ENCODE measurements around the gene MAP7.
"Not testable (repeated sequence)": the region's sequence is repeated elsewhere in the genome, so short reads cannot be mapped to it uniquely, and the experiment has no call there.

Gene MAP7

GRCh38 chr6:136550330-136551071 is at the start of gene MAP7:
Gene MAP7 (minus strand): TSS chr6:136550422. CDS start chr6:136550408, 14 bp downstream.
- Mint-ChIP-seq H3K27me3 (ENCODE audit: low read depth) (peaks cover 63% of the 10 kb centered on the region), H3K4me1 (ENCODE audit: low read depth) (peaks cover 6% of the 10 kb centered on the region), H3K27ac (no peak within 1 kb of the TSS), H3K9me3 (no peaks in the 10 kb centered on the region), H3K4me3 (peak within 1 kb of the TSS; percentile 72), H3K36me3 (ENCODE audit: low read depth) (peaks cover 9% of the 10 kb centered on the region)

DNA sequence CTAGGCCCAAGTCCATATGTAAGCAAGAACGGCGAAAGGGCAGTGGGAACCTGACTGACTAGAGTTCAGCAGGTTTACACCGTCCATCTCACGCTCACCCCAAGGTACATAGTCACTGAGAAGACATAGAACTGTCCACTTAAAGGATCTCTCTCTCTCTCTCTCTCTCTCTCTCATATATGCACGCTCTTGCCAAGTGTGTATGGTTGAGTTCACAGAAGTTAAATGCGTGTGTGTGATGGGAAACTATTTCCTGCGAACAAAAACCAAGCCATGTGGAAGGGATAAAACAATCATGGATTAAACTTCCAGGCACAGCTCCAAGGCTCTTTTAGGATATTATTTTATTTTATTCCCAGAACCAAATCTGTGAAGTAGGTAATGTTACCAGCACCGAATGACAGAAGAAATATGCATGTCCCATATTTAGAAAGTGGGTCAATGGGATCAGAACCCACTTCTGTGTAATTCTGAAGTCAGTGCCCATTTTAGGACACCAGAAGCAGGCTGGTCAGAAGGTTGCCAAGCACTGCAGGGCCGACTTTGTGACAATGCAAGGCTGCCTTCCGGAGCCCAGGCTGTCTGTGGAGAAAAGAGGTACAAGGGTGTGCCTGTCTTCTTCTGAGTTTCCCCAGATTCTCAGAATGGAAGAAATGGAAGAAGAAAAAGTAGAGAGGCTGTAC is 49.2 kb upstream of the MAP7 start:
- Mint-ChIP-seq H3K4me3 (no peak overlapping the region), H3K36me3 (ENCODE audit: low read depth) (peaks cover 49% of the 10 kb centered on the region), H3K27me3 (ENCODE audit: low read depth) (no peaks in the 10 kb centered on the region), H3K9me3 (no peaks in the 10 kb centered on the region), H3K4me1 (ENCODE audit: low read depth) (peaks cover 18% of the 10 kb centered on the region), H3K27ac (no peak overlapping the region)

DNA sequence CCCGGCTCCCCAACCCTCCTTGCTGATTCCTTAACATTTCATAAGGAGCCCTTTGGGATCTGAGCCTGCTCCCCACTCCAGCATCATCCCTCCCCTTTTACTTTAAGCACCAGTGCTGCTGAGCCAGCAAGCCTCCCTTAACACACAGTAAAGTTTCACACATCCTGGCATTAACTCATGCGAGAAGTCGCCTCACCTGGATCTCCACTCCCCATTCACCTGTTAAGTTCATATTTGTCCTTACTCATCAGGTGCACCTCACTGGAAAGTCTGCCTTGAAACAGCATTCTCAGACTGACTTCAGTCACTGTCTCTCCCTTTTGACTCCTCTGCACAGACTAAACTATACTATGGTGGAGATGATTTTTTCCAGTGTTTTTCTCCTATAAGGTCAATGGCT is 47.8 kb upstream of the MAP7 start:
- no peak overlapping the region for H3K27ac Mint-ChIP-seq
- no peaks in the 10 kb centered on the region for H3K27me3 Mint-ChIP-seq (ENCODE audit: low read depth)
- no peak overlapping the region for H3K4me3 Mint-ChIP-seq
- peaks cover 32% of the 10 kb centered on the region for H3K4me1 Mint-ChIP-seq (ENCODE audit: low read depth)
- no peaks in the 10 kb centered on the region for H3K9me3 Mint-ChIP-seq
- peaks cover 52% of the 10 kb centered on the region for H3K36me3 Mint-ChIP-seq (ENCODE audit: low read depth)

GRCh38 chr6:136594671-136595070 is 44.4 kb upstream of the MAP7 start:
- Mint-ChIP-seq H3K4me1 (ENCODE audit: low read depth) (peaks cover 44% of the 10 kb centered on the region), H3K9me3 (peaks cover 5% of the 10 kb centered on the region), H3K4me3 (peak overlapping the region; percentile 71), H3K27me3 (ENCODE audit: low read depth) (no peaks in the 10 kb centered on the region), H3K36me3 (ENCODE audit: low read depth) (peaks cover 64% of the 10 kb centered on the region), H3K27ac (peak overlapping the region; percentile 95)

- Mint-ChIP-seq H3K36me3 (ENCODE audit: low read depth) (peaks cover 68% of the 10 kb centered on the region), H3K4me3 (peak overlapping the region; percentile 71), H3K4me1 (ENCODE audit: low read depth) (peaks cover 42% of the 10 kb centered on the region), H3K27me3 (ENCODE audit: low read depth) (no peaks in the 10 kb centered on the region), H3K27ac (peak overlapping the region; percentile 95), H3K9me3 (peaks cover 5% of the 10 kb centered on the region)
These were observed 43.7 kb upstream of the MAP7 start for GRCh38 chr6:136593748-136594490.

- H3K4me3 Mint-ChIP-seq: peak overlapping the region; percentile 1
- H3K36me3 Mint-ChIP-seq (ENCODE audit: low read depth): peaks cover 68% of the 10 kb centered on the region
- H3K27ac Mint-ChIP-seq: peak overlapping the region; percentile 95
- peaks cover 5% of the 10 kb centered on the region for H3K9me3 Mint-ChIP-seq
- peaks cover 41% of the 10 kb centered on the region for H3K4me1 Mint-ChIP-seq (ENCODE audit: low read depth)
- H3K27me3 Mint-ChIP-seq (ENCODE audit: low read depth): no peaks in the 10 kb centered on the region
These were observed 42.9 kb upstream of the MAP7 start for GRCh38 chr6:136592930-136593673.

- Mint-ChIP-seq H3K27ac (no peak overlapping the region), H3K27me3 (ENCODE audit: low read depth) (no peaks in the 10 kb centered on the region), H3K9me3 (peaks cover 5% of the 10 kb centered on the region), H3K36me3 (ENCODE audit: low read depth) (peaks cover 66% of the 10 kb centered on the region), H3K4me1 (ENCODE audit: low read depth) (peaks cover 39% of the 10 kb centered on the region), H3K4me3 (no peak overlapping the region)
These were observed 41.4 kb upstream of the MAP7 start for GRCh38 chr6:136591617-136592016.

DNA sequence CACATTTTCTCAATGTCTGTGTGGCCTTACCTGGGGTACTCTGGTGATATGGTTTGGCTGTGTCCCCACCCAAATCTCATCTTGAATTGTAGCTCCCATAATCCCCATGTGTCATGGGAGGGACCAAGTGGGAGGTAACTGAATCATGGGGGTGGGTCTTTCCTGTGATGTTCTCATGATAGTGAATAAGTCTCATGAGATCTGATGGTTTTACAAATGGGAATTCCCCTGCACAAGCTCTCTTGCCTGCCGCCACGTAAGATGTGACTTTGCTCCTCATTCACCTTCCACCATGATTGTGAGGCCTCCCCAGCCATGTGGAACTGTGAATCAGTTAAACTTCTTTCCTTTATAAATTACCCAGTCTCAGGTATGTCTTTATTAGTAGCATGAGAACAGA is 40.6 kb upstream of the MAP7 start:
- Mint-ChIP-seq H3K27ac (peak overlapping the region; percentile 46), H3K36me3 (ENCODE audit: low read depth) (peaks cover 60% of the 10 kb centered on the region), H3K4me1 (ENCODE audit: low read depth) (peaks cover 33% of the 10 kb centered on the region)
- H3K4me3 Mint-ChIP-seq; H3K27me3 Mint-ChIP-seq (ENCODE audit: low read depth); H3K9me3 Mint-ChIP-seq: not testable (repeated sequence)

GRCh38 chr6:136587527-136587926 is 37.3 kb upstream of the MAP7 start:
- H3K4me3 Mint-ChIP-seq: no peak overlapping the region
- H3K9me3 Mint-ChIP-seq: peaks cover 5% of the 10 kb centered on the region
- H3K4me1 Mint-ChIP-seq (ENCODE audit: low read depth): peaks cover 7% of the 10 kb centered on the region
- H3K27ac Mint-ChIP-seq: no peak overlapping the region
- H3K36me3 Mint-ChIP-seq (ENCODE audit: low read depth): peaks cover 57% of the 10 kb centered on the region
- H3K27me3 Mint-ChIP-seq (ENCODE audit: low read depth): no peaks in the 10 kb centered on the region

GRCh38 chr6:136586295-136586694 is 36.1 kb upstream of the MAP7 start:
- Mint-ChIP-seq H3K9me3 (peaks cover 5% of the 10 kb centered on the region), H3K36me3 (ENCODE audit: low read depth) (peaks cover 47% of the 10 kb centered on the region), H3K4me1 (ENCODE audit: low read depth) (peaks cover 6% of the 10 kb centered on the region), H3K4me3 (no peak overlapping the region), H3K27ac (no peak overlapping the region), H3K27me3 (ENCODE audit: low read depth) (no peaks in the 10 kb centered on the region)

DNA sequence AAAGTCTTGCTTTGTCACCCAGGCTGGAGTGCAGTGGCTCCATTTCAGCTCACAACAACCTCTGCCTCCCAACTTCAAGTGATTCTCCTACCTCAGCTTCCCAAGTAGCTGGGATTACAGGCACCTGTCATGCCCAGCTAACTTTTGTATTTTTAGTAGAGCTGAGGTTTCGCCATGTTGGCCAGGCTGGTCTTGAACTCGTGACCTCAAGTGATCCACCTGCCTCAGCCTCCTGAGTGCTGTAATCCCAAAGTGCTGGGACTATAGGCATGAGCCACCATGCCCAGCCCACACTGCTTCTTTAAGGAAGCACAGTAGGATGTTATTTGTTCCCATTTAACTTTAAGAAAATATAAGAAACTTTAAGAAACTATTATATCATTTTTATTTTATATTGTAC is 35.3 kb upstream of the MAP7 start:
- H3K4me1 Mint-ChIP-seq (ENCODE audit: low read depth); H3K4me3 Mint-ChIP-seq; H3K9me3 Mint-ChIP-seq; H3K27me3 Mint-ChIP-seq (ENCODE audit: low read depth); H3K27ac Mint-ChIP-seq: not testable (repeated sequence)
- H3K36me3 Mint-ChIP-seq (ENCODE audit: low read depth): peaks cover 44% of the 10 kb centered on the region

DNA sequence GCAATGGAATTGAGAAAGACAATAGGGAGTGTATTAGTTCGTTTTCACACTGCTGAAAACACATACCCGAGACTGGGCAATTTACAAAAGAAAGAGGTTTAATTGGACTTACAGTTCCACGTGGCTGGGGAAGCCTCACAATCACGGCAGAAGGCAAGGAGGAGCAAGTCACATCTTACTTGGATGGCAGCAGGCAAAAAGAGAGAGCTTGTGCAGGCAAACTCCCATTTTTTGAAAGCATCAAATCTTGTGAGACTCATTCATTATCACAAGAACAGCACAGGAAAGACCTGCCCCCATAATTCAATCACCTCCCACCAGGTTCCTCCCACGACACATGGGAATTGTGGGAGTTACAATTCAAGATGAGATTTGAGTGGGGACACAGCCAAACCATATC is 34.1 kb upstream of the MAP7 start:
- not testable (repeated sequence) for H3K4me1 Mint-ChIP-seq (ENCODE audit: low read depth); H3K4me3 Mint-ChIP-seq; H3K9me3 Mint-ChIP-seq; H3K27ac Mint-ChIP-seq; H3K27me3 Mint-ChIP-seq (ENCODE audit: low read depth)
- peaks cover 45% of the 10 kb centered on the region for H3K36me3 Mint-ChIP-seq (ENCODE audit: low read depth)

DNA sequence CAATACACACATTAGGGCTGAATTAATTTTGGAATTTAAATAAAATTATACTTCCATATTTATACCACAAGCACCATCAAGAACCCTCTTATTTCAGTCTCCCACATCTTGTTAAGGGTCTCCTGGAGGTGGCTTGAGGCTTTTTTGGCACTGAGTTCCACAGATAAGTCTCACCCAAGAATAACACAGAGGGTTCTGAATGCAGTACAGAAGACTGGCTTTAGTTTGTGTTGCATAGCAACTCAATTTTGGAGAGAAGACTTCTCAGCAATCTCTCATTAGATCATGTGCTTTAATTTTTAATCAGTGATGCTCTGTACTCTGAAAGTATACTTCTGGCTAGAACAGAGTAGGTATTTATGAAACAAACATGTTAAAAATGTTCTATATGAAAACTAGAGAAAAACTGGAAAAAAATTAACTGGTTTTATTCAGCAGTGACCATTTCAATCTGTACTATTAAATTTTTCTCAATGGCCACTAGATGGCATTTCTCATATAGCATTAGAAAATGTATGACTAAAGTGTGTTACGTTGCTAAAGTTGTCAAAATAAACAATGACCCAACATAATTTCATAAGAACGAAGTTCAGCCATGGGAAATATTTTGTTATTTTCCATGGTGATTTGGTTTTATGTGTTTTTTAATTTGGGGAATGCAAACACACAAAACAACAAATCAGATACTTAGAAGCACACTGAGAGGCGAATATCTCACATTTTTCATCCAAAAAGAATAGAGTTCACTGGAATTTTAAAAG is 32.7 kb upstream of the MAP7 start:
- H3K4me3 Mint-ChIP-seq: no peak overlapping the region
- H3K27ac Mint-ChIP-seq: no peak overlapping the region
- H3K4me1 Mint-ChIP-seq (ENCODE audit: low read depth): no peaks in the 10 kb centered on the region
- no peaks in the 10 kb centered on the region for H3K9me3 Mint-ChIP-seq
- peaks cover 43% of the 10 kb centered on the region for H3K36me3 Mint-ChIP-seq (ENCODE audit: low read depth)
- no peaks in the 10 kb centered on the region for H3K27me3 Mint-ChIP-seq (ENCODE audit: low read depth)

DNA sequence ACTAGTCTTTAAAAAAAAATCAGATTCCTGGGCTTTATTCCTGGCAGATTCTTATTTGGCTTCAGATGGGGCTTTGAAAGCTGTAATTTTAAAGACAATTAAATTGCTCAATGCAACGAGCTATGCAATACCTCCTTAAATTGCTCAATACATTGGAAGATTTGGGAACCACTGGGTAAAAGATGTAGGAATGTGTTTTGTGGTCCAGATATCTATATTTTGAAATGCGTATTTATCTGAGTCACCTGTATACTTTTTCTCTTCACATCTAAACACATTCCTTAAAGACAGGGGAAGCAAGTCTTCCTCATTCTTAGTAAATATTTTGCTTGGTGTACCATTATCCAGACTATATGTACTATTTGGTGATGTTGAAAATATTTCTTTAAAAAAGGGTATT is 29.6 kb upstream of the MAP7 start:
- Mint-ChIP-seq H3K4me1 (ENCODE audit: low read depth) (no peaks in the 10 kb centered on the region), H3K36me3 (ENCODE audit: low read depth) (peaks cover 63% of the 10 kb centered on the region), H3K4me3 (no peak overlapping the region), H3K27ac (no peak overlapping the region), H3K27me3 (ENCODE audit: low read depth) (no peaks in the 10 kb centered on the region), H3K9me3 (peaks cover 4% of the 10 kb centered on the region)

All from T-helper 1 cell treated with Interleukin-12 subunit alpha and Interleukin-12 subunit beta and Interleukin-4 antibody, amounts not matched to agents 30 μg/mL and 1 μg/mL, for 36 hours (primary cell).